CD4-positive, alpha-beta memory T cell (primary cell): ENCODE measurements around the gene FMNL1. TPM values are rescaled to one million over a fixed set of nuclear protein-coding genes. Genes with fewer than 3 reads are reported as not detected.

Experiments
- CTCF ChIA-PET: fragments of 350-600 bp; sonication (Branson Sonifier 250); formaldehyde crosslinking; loops from one replicate; lab custom pipeline; 2021; ENCODE audit warnings: inconsistent platforms; ENCODE audit not compliant: partially characterized antibody; lab: Charles Lee
- POLR2A ChIA-PET: fragments of 350-600 bp; sonication (Branson Sonifier 250); formaldehyde crosslinking; loops from one replicate; lab custom pipeline; 2021; ENCODE audit not compliant: partially characterized antibody; lab: Charles Lee
- DNase-seq, 5 donors: peaks; one replicate each; pipeline versions ENCODE4 v3.0.0 to v3.0.0-alpha.2; 2020 to 2022; ENCODE audit warnings: mixed read lengths in 1 of 5
- H3K27ac ChIP-seq: one replicate; pipeline ENCODE4 v1.7.0; 2013; ENCODE audit warnings: low read depth, low read length
- H3K27me3 ChIP-seq: 2 replicates; pipeline ENCODE4 v1.7.0; 2013; ENCODE audit warnings: mild to moderate bottlenecking, low read length, moderate library complexity; ENCODE audit not compliant: insufficient read depth
- H3K36me3 ChIP-seq: 2 replicates; pipeline ENCODE4 v1.7.0; 2013; ENCODE audit warnings: mild to moderate bottlenecking, low read length, moderate library complexity; ENCODE audit not compliant: insufficient read depth
- H3K4me1 ChIP-seq: 2 replicates; pipeline ENCODE4 v1.7.0; 2013; ENCODE audit warnings: mild to moderate bottlenecking, low read length, moderate library complexity; ENCODE audit not compliant: insufficient read depth
- H3K4me3 ChIP-seq, 2 donors: one replicate each; pipeline ENCODE4 v1.7.0; 2013; ENCODE audit warnings: low read length in 2 of 2, mild to moderate bottlenecking in 1 of 2
- H3K9me3 ChIP-seq, 2 donors: one replicate each; pipeline ENCODE4 v1.7.0; 2013; ENCODE audit warnings: low read length in 2 of 2, control low read depth in 1 of 2; ENCODE audit not compliant: control insufficient read depth in 1 of 2
- H3K27ac Mint-ChIP-seq, 7 donors: one replicate each; pipeline ENCODE4 v1.8.0; 2020 to 2021; ENCODE audit warnings: mixed read lengths in 7 of 7, mild to moderate bottlenecking in 6 of 7, inconsistent platforms in 3 of 7, moderate library complexity in 3 of 7
- H3K27me3 Mint-ChIP-seq, 2 donors: one replicate each; pipeline ENCODE4 v1.8.0; 2020 to 2021; ENCODE audit warnings: mixed read lengths in 2 of 2
- H3K36me3 Mint-ChIP-seq, 2 donors: one replicate each; pipeline ENCODE4 v1.8.0; 2020 to 2021; ENCODE audit warnings: mixed read lengths in 2 of 2, inconsistent platforms in 1 of 2, mild to moderate bottlenecking in 1 of 2
- H3K4me1 Mint-ChIP-seq, 4 donors: one replicate each; pipeline ENCODE4 v1.8.0; 2020 to 2021; ENCODE audit warnings: mixed read lengths in 4 of 4, mild to moderate bottlenecking in 1 of 4
- H3K4me3 Mint-ChIP-seq, 8 donors: one replicate each; pipeline ENCODE4 v1.8.0; 2020 to 2021; ENCODE audit warnings: mixed read lengths in 8 of 8, mild to moderate bottlenecking in 7 of 8, moderate library complexity in 6 of 8, inconsistent platforms in 3 of 8
- H3K9me3 Mint-ChIP-seq, 8 donors: one replicate each; pipeline ENCODE4 v1.8.0; 2020 to 2021; ENCODE audit warnings: mixed read lengths in 8 of 8, mild to moderate bottlenecking in 5 of 8, inconsistent platforms in 3 of 8, moderate library complexity in 1 of 8
- intact Hi-C: fragments of 100-400 bp; cut with micrococcal nuclease; formaldehyde crosslinking; loops from one replicate; pipeline ENCODE4 v1.15.1; 2023
- polyA plus RNA-seq, 2 donors: library from polyadenylated mRNA; unstranded; fragments of 300-500 nt; fragmentation: Illumina TruSeq; gene quantifications; one replicate each; pipeline ENCODE4 v1.2.3, GENCODE V29; 2021
- total RNA-seq, 2 experiments: library from RNA; stranded (reverse); gene quantifications; one replicate each; pipeline ENCODE4 v1.2.3, GENCODE V29; 2021

The FMNL1 gene
- total and polyA plus RNA-seq, 4 experiments from 2014 or later = 8.1 to 405 (median 234) TPM

GRCh38 chr17:45283711-45284110 lies 62.0 kb downstream of the FMNL1 start:
- POLR2A ChIA-PET = interaction anchor here (0.9 to 1.8 kb wide), 4 partner anchors 25 to 34 kb away, joined by 3 to 7 read pairs (median 4); partner anchors contain the start of gene MAP3K14
- H3K4me3 Mint-ChIP-seq = no peak overlapping the region
- H3K27ac Mint-ChIP-seq = peak overlapping the region in 5 of 7 donors; percentile 68 to 78 (median 75)

DNA sequence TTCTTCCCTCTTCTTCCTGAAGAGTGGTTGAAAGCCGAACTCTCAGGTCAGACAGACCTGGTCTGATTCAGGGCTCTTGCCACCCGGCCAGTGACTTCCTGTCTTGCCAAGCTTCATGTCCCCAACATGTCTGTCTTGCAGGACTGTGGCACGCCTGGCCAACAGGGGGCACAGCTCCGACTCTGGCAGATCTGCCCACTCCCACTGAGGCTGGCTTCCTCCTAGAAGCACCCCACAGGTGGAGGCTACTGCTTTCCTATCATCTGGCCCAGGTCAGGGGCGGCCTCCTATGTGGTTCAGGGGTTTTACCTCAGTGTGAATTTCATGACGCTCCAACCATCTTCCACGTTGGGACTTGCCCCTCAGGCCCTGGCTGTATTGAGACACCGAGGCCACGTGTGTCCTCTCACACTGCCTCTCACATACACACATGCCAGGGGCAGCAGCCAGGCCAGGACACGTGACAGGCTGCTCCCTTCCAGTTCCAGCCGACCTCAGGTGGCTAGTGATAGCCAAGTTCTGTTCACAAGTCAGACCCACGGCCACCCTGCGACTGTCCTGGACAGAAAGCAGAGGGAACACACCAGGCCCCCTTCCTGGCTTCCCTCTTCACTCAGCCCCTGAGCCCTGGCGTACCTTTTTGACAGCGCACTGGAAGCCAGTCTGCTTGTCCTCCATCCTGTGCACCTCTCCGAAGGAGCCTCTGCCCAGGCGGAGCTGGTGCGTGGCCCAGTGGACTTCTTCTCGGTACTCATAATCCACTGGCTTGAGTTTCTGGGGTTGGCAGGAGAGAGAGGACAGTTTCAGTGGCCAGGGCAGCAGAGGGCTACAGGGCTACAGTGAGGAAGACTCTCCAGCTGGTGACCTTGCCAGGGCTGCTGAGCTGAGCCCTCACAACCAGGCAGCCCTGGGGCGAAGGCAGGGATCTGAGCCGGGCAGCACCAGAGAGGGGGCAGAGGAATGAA lies 62.8 kb downstream of the FMNL1 start:
- Histone ChIP-seq H3K4me1 (no peaks in the 10 kb centered on the region), H3K4me3 (no peak overlapping the region), H3K36me3 (peaks cover 66% of the 10 kb centered on the region), H3K27me3 (no peaks in the 10 kb centered on the region), H3K9me3 (no peaks in the 10 kb centered on the region), H3K27ac (no peak overlapping the region)
- DNase-seq = peak in 1 of 5 donors; percentile 15
- H3K9me3 Mint-ChIP-seq = no peaks in the 10 kb centered on the region
- peaks cover 30 to 70% of the 10 kb centered on the region in 2 donors for H3K36me3 Mint-ChIP-seq
- POLR2A ChIA-PET = interaction anchor here (0.9 to 1.5 kb wide), 2 partner anchors 31 to 33 kb away, joined by 4 to 7 read pairs; partner anchors contain the start of gene MAP3K14
- no peak overlapping the region for H3K4me3 Mint-ChIP-seq
- H3K4me1 Mint-ChIP-seq = peaks cover 0 to 2% (median 1%) of the 10 kb centered on the region in 4 donors
- CTCF ChIA-PET = interaction anchor here (0.6 to 2.9 kb wide), 12 partner anchors 10 to 149 kb away, joined by 3 to 14 read pairs (median 6); partner anchors contain the start of genes ACBD4 and MAP3K14
- no peaks in the 10 kb centered on the region for H3K27me3 Mint-ChIP-seq
- intact Hi-C loops = no loop called here
- peak overlapping the region in 5 of 7 donors; percentile 68 to 78 (median 75) for H3K27ac Mint-ChIP-seq

More at GRCh38 chr17:45283711-45284110, 62.0 kb downstream of the FMNL1 start:
- no peak for DNase-seq
- Histone ChIP-seq H3K9me3 (no peaks in the 10 kb centered on the region), H3K4me3 (no peak overlapping the region), H3K27ac (no peak overlapping the region), H3K27me3 (no peaks in the 10 kb centered on the region), H3K4me1 (no peaks in the 10 kb centered on the region), H3K36me3 (peaks cover 58% of the 10 kb centered on the region)
- H3K4me1 Mint-ChIP-seq = peaks cover 0 to 4% (median 1%) of the 10 kb centered on the region in 4 donors
- peaks cover 26 to 69% of the 10 kb centered on the region in 2 donors for H3K36me3 Mint-ChIP-seq
- CTCF ChIA-PET = interaction anchor here (0.6 to 2.9 kb wide), 10 partner anchors 11 to 106 kb away, joined by 3 to 14 read pairs (median 6); partner anchors contain the start of gene MAP3K14
- intact Hi-C loops = no loop called here
- no peaks in the 10 kb centered on the region for H3K9me3 Mint-ChIP-seq
- H3K27me3 Mint-ChIP-seq = no peaks in the 10 kb centered on the region

DNA sequence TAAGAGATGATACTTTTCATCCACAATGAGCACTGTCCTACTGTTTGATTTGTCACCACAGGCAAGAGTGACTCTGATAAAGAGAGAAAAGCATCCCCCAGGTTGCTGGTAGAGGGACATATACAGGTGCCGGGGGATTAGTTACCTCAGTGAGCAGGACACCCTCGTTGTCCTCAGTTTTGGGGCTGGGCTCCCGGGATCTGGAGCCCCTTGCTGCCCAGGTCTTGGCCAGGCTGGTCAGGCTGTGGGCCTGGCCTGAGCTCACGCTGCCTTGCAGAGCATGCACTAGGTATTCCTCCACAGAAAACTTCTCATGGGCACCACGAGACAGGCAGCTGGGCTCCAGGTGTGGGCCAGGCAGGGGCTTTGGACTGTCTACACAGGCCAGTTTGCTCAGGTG lies 64.6 kb downstream of the FMNL1 start:
- no peak for DNase-seq
- H3K27ac ChIP-seq = no peak overlapping the region
- H3K9me3 ChIP-seq = no peaks in the 10 kb centered on the region
- intact Hi-C loops = no loop called here
- H3K4me1 ChIP-seq = no peaks in the 10 kb centered on the region
- H3K4me1 Mint-ChIP-seq = peaks cover 0 to 8% (median 4%) of the 10 kb centered on the region in 4 donors
- ChIA-PET CTCF (interaction anchor here (0.9 to 4.2 kb wide), 5 partner anchors 8 to 67 kb away, joined by 3 to 22 read pairs (median 8); partner anchors contain the start of gene MAP3K14), POLR2A (interaction anchor here (1.6 kb wide), 1 partner anchor 30 kb away, joined by 6 read pairs; the partner anchor contains the start of gene MAP3K14)
- H3K4me3 ChIP-seq = no peak overlapping the region
- H3K9me3 Mint-ChIP-seq = no peaks in the 10 kb centered on the region
- peaks cover 43 to 78% of the 10 kb centered on the region in 2 donors for H3K36me3 Mint-ChIP-seq
- H3K36me3 ChIP-seq = peaks cover 69% of the 10 kb centered on the region
- H3K27me3 Mint-ChIP-seq = no peaks in the 10 kb centered on the region
- no peak overlapping the region for H3K4me3 Mint-ChIP-seq
- H3K27me3 ChIP-seq = no peaks in the 10 kb centered on the region
- peak overlapping the region in 3 of 7 donors; percentile 9 to 83 (median 14) for H3K27ac Mint-ChIP-seq

DNA sequence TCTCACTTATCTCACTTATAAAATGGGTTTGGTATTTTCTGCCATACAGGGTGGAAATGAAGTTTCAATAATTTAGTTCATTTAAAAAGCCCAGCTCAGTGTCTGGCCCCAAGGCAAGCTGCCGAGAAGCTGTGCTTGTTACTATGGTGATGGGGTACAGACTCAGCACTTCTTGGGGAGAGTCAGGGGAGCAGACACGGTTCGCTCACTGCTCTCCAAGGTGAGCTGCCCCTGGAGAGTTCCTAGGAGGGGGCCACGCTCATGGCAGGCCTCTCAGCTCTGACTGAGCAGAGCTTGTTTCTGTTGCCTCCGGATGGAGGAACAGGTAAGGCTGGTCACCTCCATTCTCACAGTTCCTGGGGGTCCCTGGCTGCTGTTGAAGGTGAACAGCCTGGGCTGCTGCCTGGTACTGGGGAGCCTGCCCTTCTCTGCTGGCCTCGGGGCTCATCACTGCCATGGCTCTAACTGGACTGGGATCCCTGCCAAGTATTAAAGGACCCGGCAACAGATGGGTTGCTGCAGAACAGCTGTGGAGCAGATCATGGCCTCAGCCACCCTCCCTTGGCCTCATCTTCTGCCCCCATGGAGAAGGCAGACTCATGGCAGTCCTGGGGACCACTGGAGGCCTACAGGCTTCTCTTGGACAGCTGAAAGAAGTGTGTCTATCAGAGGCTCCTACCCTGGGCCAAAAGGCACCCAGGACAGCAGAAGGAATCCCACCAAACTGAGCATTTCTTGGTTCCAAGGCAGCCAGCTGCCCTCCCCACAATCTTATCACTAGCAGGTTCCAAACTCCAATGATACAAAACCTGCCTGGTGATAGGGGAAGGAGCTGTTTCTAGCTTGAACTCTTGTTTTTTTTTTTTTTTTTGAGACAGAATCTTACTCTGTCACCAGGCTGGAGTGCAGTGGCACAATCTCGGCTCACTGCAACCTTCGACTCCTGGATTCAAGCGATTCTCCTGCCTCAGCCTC lies 66.1 kb downstream of the FMNL1 start:
- peaks cover 43 to 82% of the 10 kb centered on the region in 2 donors for H3K36me3 Mint-ChIP-seq
- Histone ChIP-seq H3K9me3 (no peaks in the 10 kb centered on the region), H3K27ac (no peak overlapping the region), H3K27me3 (no peaks in the 10 kb centered on the region), H3K4me3 (no peak overlapping the region), H3K4me1 (peaks cover 7% of the 10 kb centered on the region), H3K36me3 (peaks cover 63% of the 10 kb centered on the region)
- intact Hi-C loops = no loop called here
- DNase-seq = no peak
- H3K27me3 Mint-ChIP-seq = no peaks in the 10 kb centered on the region
- no peak overlapping the region for H3K4me3 Mint-ChIP-seq
- peaks cover 3 to 23% (median 6%) of the 10 kb centered on the region in 4 donors for H3K4me1 Mint-ChIP-seq
- ChIA-PET POLR2A (interaction anchor here (0.7 to 2.0 kb wide), 3 partner anchors 11 to 29 kb away, joined by 3 to 8 read pairs (median 3); partner anchors contain the start of gene MAP3K14), CTCF (interaction anchor here (0.6 to 4.2 kb wide), 3 partner anchors 10 to 39 kb away, joined by 3 to 22 read pairs (median 3); no protein-coding TSS in a partner anchor)
- H3K9me3 Mint-ChIP-seq = no peaks in the 10 kb centered on the region
- peak overlapping the region in 2 of 7 donors; percentile 12 to 22 for H3K27ac Mint-ChIP-seq

GRCh38 chr17:45288825-45289224 lies 67.1 kb downstream of the FMNL1 start:
- H3K4me3 Mint-ChIP-seq = no peak overlapping the region
- Histone ChIP-seq H3K4me3 (no peak overlapping the region), H3K9me3 (no peaks in the 10 kb centered on the region), H3K36me3 (peaks cover 56% of the 10 kb centered on the region), H3K27me3 (no peaks in the 10 kb centered on the region), H3K4me1 (peaks cover 17% of the 10 kb centered on the region), H3K27ac (no peak overlapping the region)
- DNase-seq = no peak
- H3K36me3 Mint-ChIP-seq = peaks cover 42 to 77% of the 10 kb centered on the region in 2 donors
- ChIA-PET CTCF (interaction anchor here (0.6 to 4.2 kb wide), 2 partner anchors 11 to 38 kb away, joined by 3 to 22 read pairs; no protein-coding TSS in a partner anchor), POLR2A (interaction anchor here (0.7 to 2.0 kb wide), 2 partner anchors 10 to 28 kb away, joined by 3 to 8 read pairs; partner anchors contain the start of gene MAP3K14)
- intact Hi-C loops = no loop called here
- no peaks in the 10 kb centered on the region for H3K27me3 Mint-ChIP-seq
- no peaks in the 10 kb centered on the region for H3K9me3 Mint-ChIP-seq
- H3K27ac Mint-ChIP-seq = peak overlapping the region in 2 of 7 donors; percentile 29 to 35
- peaks cover 9 to 33% (median 16%) of the 10 kb centered on the region in 4 donors for H3K4me1 Mint-ChIP-seq
